Central memory CD4-positive, alpha-beta T cell (primary cell): ENCODE results near the gene IL4R.
"Not testable (repeated sequence)": the region's sequence is repeated elsewhere in the genome, so short reads cannot be mapped to it uniquely, and the experiment has no call there.

Experiments used
- DNase-seq: peaks from one replicate; pipeline ENCODE4 v3.0.0; 2022
- total RNA-seq, 3 experiments: gene quantifications; one replicate each; lab custom pipeline; 2026; lab: John Stamatoyannopoulos, UW

Gene IL4R
- 170 to 330 (median 229) reads per million in 3 experiments for total RNA-seq

- peak; percentile 62 for DNase-seq
These were observed at the start of gene IL4R for GRCh38 chr16:27313422-27314160. TSS of gene IL4R (plus strand) at chr16:27313974. CDS start at chr16:27340204, 26,230 bp downstream.

GRCh38 chr16:27264151-27264550 lies 49.6 kb upstream of the IL4R start:
- DNase-seq = no peak

GRCh38 chr16:27265982-27266381 lies 47.8 kb upstream of the IL4R start:
- DNase-seq = no peak

GRCh38 chr16:27267037-27267677 lies 46.6 kb upstream of the IL4R start:
- DNase-seq = no peak

GRCh38 chr16:27268376-27269299 lies 45.1 kb upstream of the IL4R start, which contains the start of gene NSMCE1:
TSS of gene NSMCE1 (minus strand) at chr16:27268772. CDS start at chr16:27257570, 11,202 bp downstream.
- peak; percentile 90 for DNase-seq

GRCh38 chr16:27269300-27270150 lies 44.2 kb upstream of the IL4R start:
- DNase-seq = no peak

- no peak for DNase-seq
These were observed 43.4 kb upstream of the IL4R start for GRCh38 chr16:27270349-27270748.

- no peak for DNase-seq
These were observed 41.7 kb upstream of the IL4R start for GRCh38 chr16:27272076-27272475.

GRCh38 chr16:27272697-27273096 lies 41.1 kb upstream of the IL4R start:
- DNase-seq = not testable (repeated sequence)

- no peak for DNase-seq
These were observed 40.5 kb upstream of the IL4R start for GRCh38 chr16:27273330-27273669.

- peak; percentile 40 for DNase-seq
These were observed 39.9 kb upstream of the IL4R start for GRCh38 chr16:27273670-27274423.

GRCh38 chr16:27274424-27274874 lies 39.3 kb upstream of the IL4R start:
- not testable (repeated sequence) for DNase-seq

GRCh38 chr16:27275394-27275793 lies 38.4 kb upstream of the IL4R start:
- DNase-seq = no peak

GRCh38 chr16:27281243-27281642 lies 32.5 kb upstream of the IL4R start:
- DNase-seq = no peak

- DNase-seq = no peak
These were observed 28.7 kb upstream of the IL4R start for GRCh38 chr16:27284865-27285675.

GRCh38 chr16:27285676-27286196 lies 28.0 kb upstream of the IL4R start:
- DNase-seq = no peak

- DNase-seq = no peak
These were observed 27.3 kb upstream of the IL4R start for GRCh38 chr16:27286451-27286850.

- no peak for DNase-seq
These were observed 26.5 kb upstream of the IL4R start for GRCh38 chr16:27287051-27287811.

GRCh38 chr16:27287887-27288286 lies 25.9 kb upstream of the IL4R start:
- DNase-seq = no peak
